Astrocyte of the cerebellum (primary cell): Measurements from ENCODE around the gene ABCA13.
A peak's percentile ranks its signal among the peaks of the same experiment; 100 is the strongest.

Experiments
- DNase-seq: peaks from one replicate; pipeline ENCODE4 v3.0.0-alpha.2; 2011; ENCODE audit warnings: low read depth
- H3K4me3 ChIP-seq: 2 replicates; pipeline ENCODE4 v1.5.1; 2011; ENCODE audit warnings: mild to moderate bottlenecking, low read depth, low read length, moderate library complexity
- in situ Hi-C: cut with HindIII; loops from 2 replicates; pipeline ENCODE4 v1.10.0; 2017; ENCODE audit warnings: low sequenced_read_pairs
- TF ChIP-seq, protein P1 (sequence below): IDR thresholded peaks from 2 replicates; pipeline ENCODE4 v1.5.1; 2012; ENCODE audit warnings: low read length, low read depth, moderate library complexity, mild to moderate bottlenecking; ENCODE audit errors: missing control alignments

The ABCA13 gene

DNA sequence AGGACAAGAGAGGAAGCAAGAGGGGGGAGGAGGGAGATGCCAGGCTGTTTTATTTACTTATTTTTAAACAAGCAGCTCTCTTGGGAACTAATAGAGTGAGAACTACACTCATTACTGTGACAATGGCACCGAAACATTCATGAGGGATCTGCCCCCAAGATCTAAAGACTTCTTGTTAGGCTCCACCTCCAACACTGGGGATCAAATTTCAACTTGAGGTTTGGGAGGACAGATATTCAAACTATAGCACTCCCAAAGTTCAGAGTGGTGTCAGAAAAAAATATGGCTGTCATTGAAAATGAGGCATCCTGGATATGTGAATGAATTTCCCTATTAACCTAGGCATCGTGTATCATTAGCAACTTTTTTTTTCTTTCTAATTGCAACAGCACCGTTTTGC is 145.5 kb downstream of the ABCA13 start:
- DNase-seq = no peak
- TF ChIP-seq, protein P1, sequence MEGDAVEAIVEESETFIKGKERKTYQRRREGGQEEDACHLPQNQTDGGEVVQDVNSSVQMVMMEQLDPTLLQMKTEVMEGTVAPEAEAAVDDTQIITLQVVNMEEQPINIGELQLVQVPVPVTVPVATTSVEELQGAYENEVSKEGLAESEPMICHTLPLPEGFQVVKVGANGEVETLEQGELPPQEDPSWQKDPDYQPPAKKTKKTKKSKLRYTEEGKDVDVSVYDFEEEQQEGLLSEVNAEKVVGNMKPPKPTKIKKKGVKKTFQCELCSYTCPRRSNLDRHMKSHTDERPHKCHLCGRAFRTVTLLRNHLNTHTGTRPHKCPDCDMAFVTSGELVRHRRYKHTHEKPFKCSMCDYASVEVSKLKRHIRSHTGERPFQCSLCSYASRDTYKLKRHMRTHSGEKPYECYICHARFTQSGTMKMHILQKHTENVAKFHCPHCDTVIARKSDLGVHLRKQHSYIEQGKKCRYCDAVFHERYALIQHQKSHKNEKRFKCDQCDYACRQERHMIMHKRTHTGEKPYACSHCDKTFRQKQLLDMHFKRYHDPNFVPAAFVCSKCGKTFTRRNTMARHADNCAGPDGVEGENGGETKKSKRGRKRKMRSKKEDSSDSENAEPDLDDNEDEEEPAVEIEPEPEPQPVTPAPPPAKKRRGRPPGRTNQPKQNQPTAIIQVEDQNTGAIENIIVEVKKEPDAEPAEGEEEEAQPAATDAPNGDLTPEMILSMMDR = no peak
- in situ Hi-C loops = no loop called here
- H3K4me3 ChIP-seq = no peak overlapping the region

DNA sequence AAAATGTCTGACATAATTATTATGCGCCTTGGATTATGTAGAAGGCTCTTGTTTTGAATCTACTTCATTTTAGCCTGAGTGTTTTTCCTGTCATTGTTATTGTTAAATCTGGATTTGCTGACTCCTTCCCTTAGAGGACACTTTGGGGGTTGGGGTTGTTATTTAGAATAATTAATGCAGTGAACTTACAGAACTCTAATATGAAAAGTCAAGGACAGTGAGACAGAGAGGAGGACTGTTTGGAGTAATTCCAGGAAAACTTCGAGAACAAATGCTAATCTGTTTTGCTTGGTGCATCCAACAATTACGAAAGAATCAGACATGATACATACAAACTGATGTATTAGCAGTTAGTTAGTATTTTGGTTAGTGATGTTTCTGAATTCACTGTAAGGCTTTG is 146.1 kb downstream of the ABCA13 start:
- TF ChIP-seq, protein P1 = no peak
- H3K4me3 ChIP-seq = no peak overlapping the region
- in situ Hi-C loops = no loop called here
- no peak for DNase-seq

DNA sequence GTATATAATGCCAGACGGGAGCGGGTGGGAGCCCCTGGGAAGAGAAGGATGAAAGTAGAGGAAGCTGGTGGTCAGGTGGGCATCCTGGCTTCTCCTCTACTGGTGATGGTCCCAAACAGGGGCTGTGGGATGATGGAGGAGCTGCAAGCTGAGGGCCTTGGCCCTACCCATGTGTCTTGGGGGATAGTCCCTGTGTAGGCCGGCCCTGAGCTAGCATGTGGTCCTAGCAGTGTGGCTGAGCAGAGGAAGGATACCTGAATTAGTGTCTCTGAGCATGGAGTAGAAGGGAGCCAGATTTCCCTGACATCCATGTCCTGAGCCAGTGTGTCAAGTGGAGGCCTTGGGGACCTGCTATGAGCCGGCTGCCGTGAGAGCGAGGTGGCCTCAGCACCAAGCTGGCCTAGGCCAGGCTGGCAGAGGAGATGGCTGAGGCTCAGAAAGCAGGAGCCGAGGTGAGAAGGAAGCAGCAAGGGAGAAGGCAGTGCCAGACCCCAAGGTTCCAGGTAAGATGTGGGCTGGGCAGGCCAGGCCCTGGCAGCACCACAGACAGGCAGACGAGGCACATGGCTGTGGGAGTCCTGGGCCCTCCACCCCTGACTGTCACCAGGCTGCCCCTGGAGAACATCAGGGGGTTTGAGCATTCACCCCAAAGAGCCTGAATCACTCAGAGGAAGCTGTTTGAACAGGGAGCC is 150.2 kb downstream of the ABCA13 start:
- in situ Hi-C loops = no loop called here
- H3K4me3 ChIP-seq = no peak overlapping the region
- TF ChIP-seq, protein P1 = no peak
- DNase-seq = no peak

DNA sequence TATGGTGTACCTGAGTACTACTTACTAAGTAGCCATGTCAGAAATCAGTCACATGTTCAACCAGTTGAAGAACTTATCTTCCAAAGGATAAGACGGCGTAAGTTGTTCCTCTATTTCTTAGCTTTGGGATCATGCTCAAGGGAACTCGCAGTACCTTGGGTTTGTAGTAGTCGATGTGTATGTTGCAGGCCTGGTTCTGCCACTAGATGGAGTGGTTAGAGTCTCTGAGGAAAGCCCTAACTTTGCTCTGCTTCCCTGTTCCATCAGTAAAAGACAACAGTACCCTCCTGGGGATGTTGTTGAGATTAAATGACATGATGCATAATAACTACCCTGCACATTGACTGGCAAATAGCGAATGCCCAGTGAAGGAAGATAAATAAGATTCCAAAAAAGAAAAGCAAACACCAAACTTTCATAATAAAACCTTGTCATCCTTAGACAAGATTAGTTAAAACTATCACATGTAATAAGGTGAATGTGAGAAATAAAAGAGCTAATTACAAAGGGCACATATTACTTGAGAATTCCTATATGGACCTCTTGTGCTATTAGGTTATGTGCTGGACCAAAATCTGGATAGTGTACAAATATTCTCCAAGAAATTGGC is 165.9 kb downstream of the ABCA13 start:
- in situ Hi-C loops = loop anchor here (5.0 kb wide), 1 partner anchor 75 kb away; no protein-coding TSS in a partner anchor
- no peak overlapping the region for H3K4me3 ChIP-seq
- DNase-seq = peak; percentile 13

DNA sequence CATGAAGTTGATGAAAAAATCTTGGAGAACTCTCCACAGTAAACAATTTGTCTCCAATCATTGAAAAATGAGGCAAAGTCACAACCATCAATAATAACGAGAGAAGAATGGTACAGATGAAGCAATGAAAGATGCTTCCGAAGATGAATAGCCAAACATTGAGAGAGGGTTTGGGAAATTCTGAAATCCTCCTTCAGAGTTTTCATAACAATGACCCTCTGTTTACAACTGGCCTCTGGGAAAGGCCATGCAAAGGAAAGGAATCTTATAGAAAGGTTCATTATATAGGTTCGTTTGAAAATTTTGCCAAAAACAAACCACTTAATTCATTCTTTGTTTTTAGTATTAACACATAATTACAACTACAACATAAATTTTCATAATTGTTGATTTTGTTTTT is 166.5 kb downstream of the ABCA13 start:
- no peak overlapping the region for H3K4me3 ChIP-seq
- in situ Hi-C loops = loop anchor here (5.0 kb wide), 1 partner anchor 75 kb away; no protein-coding TSS in a partner anchor
- no peak for DNase-seq
- TF ChIP-seq, protein P1 = no peak

More for the DNA sequence above, 165.9 kb downstream of the ABCA13 start:
- TF ChIP-seq, protein P1 = peak; percentile 85

DNA sequence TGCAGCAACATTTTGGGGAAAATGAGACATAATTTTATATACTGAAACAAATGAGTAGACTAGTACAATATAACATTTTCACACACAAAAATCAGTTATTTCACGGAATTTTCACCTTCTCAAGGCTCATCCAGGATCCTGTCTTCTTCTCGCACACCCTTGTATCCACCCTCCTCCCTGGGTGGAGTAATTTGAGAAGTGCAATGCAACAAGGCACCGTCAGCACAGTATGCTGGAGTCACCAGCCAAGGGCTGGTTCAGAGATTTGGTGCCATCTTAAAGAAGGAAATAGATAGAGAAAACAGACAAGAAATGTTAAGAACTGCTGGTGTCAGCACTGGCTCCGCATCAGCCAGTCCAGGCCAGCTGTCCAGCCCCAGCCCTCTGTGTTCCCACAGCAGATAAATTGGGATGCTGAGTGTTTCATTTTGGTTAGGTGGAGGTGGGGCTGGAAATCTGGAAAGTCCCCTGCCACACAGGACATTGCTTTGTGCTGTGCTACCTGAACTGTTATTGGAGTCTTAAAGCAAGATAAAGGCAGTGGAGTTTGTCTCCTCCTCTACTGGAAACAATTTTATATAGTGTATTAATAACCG is 176.1 kb downstream of the ABCA13 start:
- H3K4me3 ChIP-seq = no peak overlapping the region
- TF ChIP-seq, protein P1 = no peak
- DNase-seq = no peak
- in situ Hi-C loops = no loop called here
